WTC11 (cell line): ENCODE data around the gene ZNF571. TPM values are rescaled to one million over a fixed set of nuclear protein-coding genes. Genes with fewer than 3 reads are reported as not detected.

ENCODE experiments used
- ATF1 ChIP-seq: sonication (generic); formaldehyde crosslinking; IDR thresholded peaks from 2 replicates; pipeline ENCODE4 v1.8.1; 2023; ENCODE audit warnings: mild to moderate bottlenecking, moderate library complexity, missing genetic modification reagents
- CBFB ChIP-seq: sonication (generic); formaldehyde crosslinking; IDR thresholded peaks from 2 replicates; pipeline ENCODE4 v1.8.1; 2022; ENCODE audit warnings: mild to moderate bottlenecking, low read depth, missing genetic modification reagents
- EMX1 ChIP-seq: fragments of 250-450 bp; sonication (Bioruptor Pico); IDR thresholded peaks from 2 replicates; pipeline ENCODE4 v1.8.0; 2021; ENCODE audit warnings: mild to moderate bottlenecking
- MYBL2 ChIP-seq: sonication (generic); formaldehyde crosslinking; IDR thresholded peaks from 2 replicates; pipeline ENCODE4 v1.8.1; 2023; ENCODE audit warnings: mild to moderate bottlenecking, moderate library complexity, missing genetic modification reagents
- NFATC4 ChIP-seq: fragments of 250-450 bp; sonication (Bioruptor Pico); IDR thresholded peaks from 2 replicates; pipeline ENCODE4 v1.9.0; 2021; ENCODE audit warnings: mild to moderate bottlenecking
- NR3C1 ChIP-seq: sonication (generic); formaldehyde crosslinking; conservative IDR thresholded peaks from 2 replicates; pipeline ENCODE4 v1.8.1; 2023; ENCODE audit warnings: low read depth, mild to moderate bottlenecking, missing genetic modification reagents
- PRRX2 ChIP-seq: fragments of 250-450 bp; sonication (Bioruptor Pico); IDR thresholded peaks from 2 replicates; pipeline ENCODE4 v1.8.0; 2021; ENCODE audit warnings: mild to moderate bottlenecking
- TEAD4 ChIP-seq: sonication (generic); formaldehyde crosslinking; IDR thresholded peaks from 2 replicates; pipeline ENCODE4 v1.8.0; 2022; ENCODE audit warnings: mild to moderate bottlenecking, missing genetic modification reagents
- ZBTB21 ChIP-seq: sonication (generic); formaldehyde crosslinking; IDR thresholded peaks from 2 replicates; pipeline ENCODE4 v1.8.1; 2023; ENCODE audit warnings: mild to moderate bottlenecking, missing genetic modification reagents, borderline replicate concordance
- ZNF121 ChIP-seq: sonication (generic); formaldehyde crosslinking; IDR thresholded peaks from 2 replicates; pipeline ENCODE4 v1.8.0; 2023; ENCODE audit warnings: missing genetic modification reagents
- ZNF138 ChIP-seq: sonication (generic); formaldehyde crosslinking; conservative IDR thresholded peaks from 2 replicates; pipeline ENCODE4 v1.8.1; 2022; ENCODE audit warnings: mild to moderate bottlenecking, moderate library complexity, missing genetic modification reagents
- ZNF396 ChIP-seq: fragments of 250-450 bp; sonication (Bioruptor Pico); IDR thresholded peaks from 2 replicates; pipeline ENCODE4 v1.8.0; 2021; ENCODE audit warnings: mild to moderate bottlenecking, moderate library complexity, borderline replicate concordance
- total RNA-seq: library from RNA; stranded (reverse); gene quantifications from 3 replicates; pipeline ENCODE4 v1.2.3, GENCODE V29; 2021
- TF ChIP-seq, protein P1 (sequence below): fragments of 200-600 bp; IDR thresholded peaks from 2 replicates; pipeline ENCODE4 v1.8.0; 2022; ENCODE audit warnings: antibody characterized with exemption
- TF ChIP-seq, protein P2 (sequence below): sonication (generic); formaldehyde crosslinking; IDR thresholded peaks from 2 replicates; pipeline ENCODE4 v1.8.1; 2023; ENCODE audit warnings: mild to moderate bottlenecking, moderate library complexity, missing genetic modification reagents
- TF ChIP-seq, protein P3 (sequence below): sonication (generic); formaldehyde crosslinking; IDR thresholded peaks from 2 replicates; pipeline ENCODE4 v1.8.1; 2023; ENCODE audit warnings: mild to moderate bottlenecking, missing genetic modification reagents, moderate library complexity
- TF ChIP-seq, protein P4 (sequence below): fragments of 250-450 bp; sonication (Bioruptor Pico); IDR thresholded peaks from 2 replicates; pipeline ENCODE4 v1.9.0; 2021; ENCODE audit warnings: mild to moderate bottlenecking
- TF ChIP-seq, protein P5 (sequence below): sonication (generic); formaldehyde crosslinking; IDR thresholded peaks from 2 replicates; pipeline ENCODE4 v1.8.0; 2022; ENCODE audit warnings: missing genetic modification reagents
- TF ChIP-seq, protein P6 (sequence below): sonication (generic); formaldehyde crosslinking; conservative IDR thresholded peaks from 2 replicates; pipeline ENCODE4 v1.8.1; 2022; ENCODE audit warnings: mild to moderate bottlenecking, missing genetic modification reagents
- TF ChIP-seq, protein P7 (sequence below): sonication (generic); formaldehyde crosslinking; IDR thresholded peaks from 2 replicates; pipeline ENCODE4 v1.8.0; 2023; ENCODE audit warnings: missing genetic modification reagents
- TF ChIP-seq, protein P8 (sequence below): sonication (generic); formaldehyde crosslinking; IDR thresholded peaks from 2 replicates; pipeline ENCODE4 v1.8.0; 2022; ENCODE audit warnings: mild to moderate bottlenecking, missing genetic modification reagents
- TF ChIP-seq, protein P9 (sequence below): sonication (generic); formaldehyde crosslinking; IDR thresholded peaks from 2 replicates; pipeline ENCODE4 v1.8.0; 2023; ENCODE audit warnings: missing genetic modification reagents, mild to moderate bottlenecking, borderline replicate concordance
- TF ChIP-seq, protein P10 (sequence below): sonication (generic); formaldehyde crosslinking; IDR thresholded peaks from 2 replicates; pipeline ENCODE4 v1.8.1; 2022; ENCODE audit warnings: mild to moderate bottlenecking, missing genetic modification reagents, moderate library complexity, borderline replicate concordance

Gene ZNF571
- total RNA-seq, 1 experiment from 2014 or later, result 5.1 TPM

DNA sequence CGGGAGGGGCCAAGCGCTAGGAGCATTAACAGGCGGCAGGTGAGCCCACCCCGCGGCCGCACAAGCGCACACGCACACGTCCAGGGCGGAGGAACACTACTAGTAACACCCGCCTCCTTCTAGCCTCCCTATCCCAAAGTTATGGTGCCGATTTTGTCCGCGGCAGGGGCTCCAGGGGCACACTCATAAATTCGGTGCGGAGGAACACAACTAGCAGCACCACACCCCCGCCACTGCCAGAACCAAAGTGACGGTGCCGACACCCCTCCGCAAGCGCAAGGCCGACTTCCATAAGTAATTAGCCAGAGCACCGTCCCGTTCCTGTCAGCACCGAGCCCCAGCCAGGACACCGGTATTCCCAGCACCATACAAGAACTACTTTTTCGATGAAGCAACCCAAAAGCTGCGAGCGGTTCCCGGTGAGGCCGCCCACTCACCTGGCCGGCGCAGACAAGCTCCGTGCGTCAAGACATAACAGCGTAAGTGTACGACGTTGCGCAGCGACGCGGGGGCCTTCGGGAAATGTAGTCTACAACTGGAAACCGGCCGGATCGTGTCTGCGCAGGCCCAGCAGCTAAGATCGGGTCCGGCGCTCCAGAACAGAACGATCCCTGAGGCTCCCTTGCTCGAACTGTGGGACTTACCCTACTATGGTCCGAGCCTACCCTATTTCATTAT lies at the start of gene ZNF571, which contains the start of gene ZNF540 (continued):
- TF ChIP-seq, protein P1, sequence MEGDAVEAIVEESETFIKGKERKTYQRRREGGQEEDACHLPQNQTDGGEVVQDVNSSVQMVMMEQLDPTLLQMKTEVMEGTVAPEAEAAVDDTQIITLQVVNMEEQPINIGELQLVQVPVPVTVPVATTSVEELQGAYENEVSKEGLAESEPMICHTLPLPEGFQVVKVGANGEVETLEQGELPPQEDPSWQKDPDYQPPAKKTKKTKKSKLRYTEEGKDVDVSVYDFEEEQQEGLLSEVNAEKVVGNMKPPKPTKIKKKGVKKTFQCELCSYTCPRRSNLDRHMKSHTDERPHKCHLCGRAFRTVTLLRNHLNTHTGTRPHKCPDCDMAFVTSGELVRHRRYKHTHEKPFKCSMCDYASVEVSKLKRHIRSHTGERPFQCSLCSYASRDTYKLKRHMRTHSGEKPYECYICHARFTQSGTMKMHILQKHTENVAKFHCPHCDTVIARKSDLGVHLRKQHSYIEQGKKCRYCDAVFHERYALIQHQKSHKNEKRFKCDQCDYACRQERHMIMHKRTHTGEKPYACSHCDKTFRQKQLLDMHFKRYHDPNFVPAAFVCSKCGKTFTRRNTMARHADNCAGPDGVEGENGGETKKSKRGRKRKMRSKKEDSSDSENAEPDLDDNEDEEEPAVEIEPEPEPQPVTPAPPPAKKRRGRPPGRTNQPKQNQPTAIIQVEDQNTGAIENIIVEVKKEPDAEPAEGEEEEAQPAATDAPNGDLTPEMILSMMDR, result no peak
- no peak for TF ChIP-seq EMX1 (CRISPR knock-in tag)
- TF ChIP-seq ZBTB21 (CRISPR knock-in tag), result no peak; the same call in 1 of the 2 replicates
- TF ChIP-seq, protein P2, sequence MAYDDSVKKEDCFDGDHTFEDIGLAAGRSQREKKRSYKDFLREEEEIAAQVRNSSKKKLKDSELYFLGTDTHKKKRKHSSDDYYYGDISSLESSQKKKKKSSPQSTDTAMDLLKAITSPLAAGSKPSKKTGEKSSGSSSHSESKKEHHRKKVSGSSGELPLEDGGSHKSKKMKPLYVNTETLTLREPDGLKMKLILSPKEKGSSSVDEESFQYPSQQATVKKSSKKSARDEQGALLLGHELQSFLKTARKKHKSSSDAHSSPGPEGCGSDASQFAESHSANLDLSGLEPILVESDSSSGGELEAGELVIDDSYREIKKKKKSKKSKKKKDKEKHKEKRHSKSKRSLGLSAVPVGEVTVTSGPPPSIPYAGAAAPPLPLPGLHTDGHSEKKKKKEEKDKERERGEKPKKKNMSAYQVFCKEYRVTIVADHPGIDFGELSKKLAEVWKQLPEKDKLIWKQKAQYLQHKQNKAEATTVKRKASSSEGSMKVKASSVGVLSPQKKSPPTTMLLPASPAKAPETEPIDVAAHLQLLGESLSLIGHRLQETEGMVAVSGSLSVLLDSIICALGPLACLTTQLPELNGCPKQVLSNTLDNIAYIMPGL (CRISPR knock-in tag), result peak; percentile 72; the same call in 1 of the 2 replicates
- TF ChIP-seq, protein P3, sequence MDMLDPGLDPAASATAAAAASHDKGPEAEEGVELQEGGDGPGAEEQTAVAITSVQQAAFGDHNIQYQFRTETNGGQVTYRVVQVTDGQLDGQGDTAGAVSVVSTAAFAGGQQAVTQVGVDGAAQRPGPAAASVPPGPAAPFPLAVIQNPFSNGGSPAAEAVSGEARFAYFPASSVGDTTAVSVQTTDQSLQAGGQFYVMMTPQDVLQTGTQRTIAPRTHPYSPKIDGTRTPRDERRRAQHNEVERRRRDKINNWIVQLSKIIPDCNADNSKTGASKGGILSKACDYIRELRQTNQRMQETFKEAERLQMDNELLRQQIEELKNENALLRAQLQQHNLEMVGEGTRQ (CRISPR knock-in tag), result no peak
- TF ChIP-seq, protein P4, sequence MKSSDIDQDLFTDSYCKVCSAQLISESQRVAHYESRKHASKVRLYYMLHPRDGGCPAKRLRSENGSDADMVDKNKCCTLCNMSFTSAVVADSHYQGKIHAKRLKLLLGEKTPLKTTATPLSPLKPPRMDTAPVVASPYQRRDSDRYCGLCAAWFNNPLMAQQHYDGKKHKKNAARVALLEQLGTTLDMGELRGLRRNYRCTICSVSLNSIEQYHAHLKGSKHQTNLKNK (CRISPR knock-in tag), result no peak
- TF ChIP-seq ZNF121 (CRISPR knock-in tag), result no peak
- TF ChIP-seq MYBL2, result no peak
- TF ChIP-seq, protein P5, sequence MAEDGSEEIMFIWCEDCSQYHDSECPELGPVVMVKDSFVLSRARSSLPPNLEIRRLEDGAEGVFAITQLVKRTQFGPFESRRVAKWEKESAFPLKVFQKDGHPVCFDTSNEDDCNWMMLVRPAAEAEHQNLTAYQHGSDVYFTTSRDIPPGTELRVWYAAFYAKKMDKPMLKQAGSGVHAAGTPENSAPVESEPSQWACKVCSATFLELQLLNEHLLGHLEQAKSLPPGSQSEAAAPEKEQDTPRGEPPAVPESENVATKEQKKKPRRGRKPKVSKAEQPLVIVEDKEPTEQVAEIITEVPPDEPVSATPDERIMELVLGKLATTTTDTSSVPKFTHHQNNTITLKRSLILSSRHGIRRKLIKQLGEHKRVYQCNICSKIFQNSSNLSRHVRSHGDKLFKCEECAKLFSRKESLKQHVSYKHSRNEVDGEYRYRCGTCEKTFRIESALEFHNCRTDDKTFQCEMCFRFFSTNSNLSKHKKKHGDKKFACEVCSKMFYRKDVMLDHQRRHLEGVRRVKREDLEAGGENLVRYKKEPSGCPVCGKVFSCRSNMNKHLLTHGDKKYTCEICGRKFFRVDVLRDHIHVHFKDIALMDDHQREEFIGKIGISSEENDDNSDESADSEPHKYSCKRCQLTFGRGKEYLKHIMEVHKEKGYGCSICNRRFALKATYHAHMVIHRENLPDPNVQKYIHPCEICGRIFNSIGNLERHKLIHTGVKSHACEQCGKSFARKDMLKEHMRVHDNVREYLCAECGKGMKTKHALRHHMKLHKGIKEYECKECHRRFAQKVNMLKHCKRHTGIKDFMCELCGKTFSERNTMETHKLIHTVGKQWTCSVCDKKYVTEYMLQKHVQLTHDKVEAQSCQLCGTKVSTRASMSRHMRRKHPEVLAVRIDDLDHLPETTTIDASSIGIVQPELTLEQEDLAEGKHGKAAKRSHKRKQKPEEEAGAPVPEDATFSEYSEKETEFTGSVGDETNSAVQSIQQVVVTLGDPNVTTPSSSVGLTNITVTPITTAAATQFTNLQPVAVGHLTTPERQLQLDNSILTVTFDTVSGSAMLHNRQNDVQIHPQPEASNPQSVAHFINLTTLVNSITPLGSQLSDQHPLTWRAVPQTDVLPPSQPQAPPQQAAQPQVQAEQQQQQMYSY, result peak; percentile 56; the same call in 1 of the 2 replicates
- TF ChIP-seq PRRX2 (CRISPR knock-in tag), result no peak
- TF ChIP-seq CBFB (CRISPR knock-in tag), result peak; percentile 80; the same call in 1 of the 2 replicates
- no peak for TF ChIP-seq ZNF138 (CRISPR knock-in tag)
- TF ChIP-seq, protein P6, sequence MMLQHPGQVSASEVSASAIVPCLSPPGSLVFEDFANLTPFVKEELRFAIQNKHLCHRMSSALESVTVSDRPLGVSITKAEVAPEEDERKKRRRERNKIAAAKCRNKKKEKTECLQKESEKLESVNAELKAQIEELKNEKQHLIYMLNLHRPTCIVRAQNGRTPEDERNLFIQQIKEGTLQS (CRISPR knock-in tag), result peak; percentile 49; the same call in 1 of the 2 replicates
- no peak for TF ChIP-seq ZNF396 (CRISPR knock-in tag)
- no peak for TF ChIP-seq NFATC4
- TF ChIP-seq, protein P7, sequence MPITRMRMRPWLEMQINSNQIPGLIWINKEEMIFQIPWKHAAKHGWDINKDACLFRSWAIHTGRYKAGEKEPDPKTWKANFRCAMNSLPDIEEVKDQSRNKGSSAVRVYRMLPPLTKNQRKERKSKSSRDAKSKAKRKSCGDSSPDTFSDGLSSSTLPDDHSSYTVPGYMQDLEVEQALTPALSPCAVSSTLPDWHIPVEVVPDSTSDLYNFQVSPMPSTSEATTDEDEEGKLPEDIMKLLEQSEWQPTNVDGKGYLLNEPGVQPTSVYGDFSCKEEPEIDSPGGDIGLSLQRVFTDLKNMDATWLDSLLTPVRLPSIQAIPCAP (CRISPR knock-in tag), result no peak
- TF ChIP-seq, protein P8, sequence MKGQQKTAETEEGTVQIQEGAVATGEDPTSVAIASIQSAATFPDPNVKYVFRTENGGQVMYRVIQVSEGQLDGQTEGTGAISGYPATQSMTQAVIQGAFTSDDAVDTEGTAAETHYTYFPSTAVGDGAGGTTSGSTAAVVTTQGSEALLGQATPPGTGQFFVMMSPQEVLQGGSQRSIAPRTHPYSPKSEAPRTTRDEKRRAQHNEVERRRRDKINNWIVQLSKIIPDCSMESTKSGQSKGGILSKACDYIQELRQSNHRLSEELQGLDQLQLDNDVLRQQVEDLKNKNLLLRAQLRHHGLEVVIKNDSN (CRISPR knock-in tag), result no peak
- TF ChIP-seq TEAD4 (CRISPR knock-in tag), result no peak
- TF ChIP-seq, protein P9, sequence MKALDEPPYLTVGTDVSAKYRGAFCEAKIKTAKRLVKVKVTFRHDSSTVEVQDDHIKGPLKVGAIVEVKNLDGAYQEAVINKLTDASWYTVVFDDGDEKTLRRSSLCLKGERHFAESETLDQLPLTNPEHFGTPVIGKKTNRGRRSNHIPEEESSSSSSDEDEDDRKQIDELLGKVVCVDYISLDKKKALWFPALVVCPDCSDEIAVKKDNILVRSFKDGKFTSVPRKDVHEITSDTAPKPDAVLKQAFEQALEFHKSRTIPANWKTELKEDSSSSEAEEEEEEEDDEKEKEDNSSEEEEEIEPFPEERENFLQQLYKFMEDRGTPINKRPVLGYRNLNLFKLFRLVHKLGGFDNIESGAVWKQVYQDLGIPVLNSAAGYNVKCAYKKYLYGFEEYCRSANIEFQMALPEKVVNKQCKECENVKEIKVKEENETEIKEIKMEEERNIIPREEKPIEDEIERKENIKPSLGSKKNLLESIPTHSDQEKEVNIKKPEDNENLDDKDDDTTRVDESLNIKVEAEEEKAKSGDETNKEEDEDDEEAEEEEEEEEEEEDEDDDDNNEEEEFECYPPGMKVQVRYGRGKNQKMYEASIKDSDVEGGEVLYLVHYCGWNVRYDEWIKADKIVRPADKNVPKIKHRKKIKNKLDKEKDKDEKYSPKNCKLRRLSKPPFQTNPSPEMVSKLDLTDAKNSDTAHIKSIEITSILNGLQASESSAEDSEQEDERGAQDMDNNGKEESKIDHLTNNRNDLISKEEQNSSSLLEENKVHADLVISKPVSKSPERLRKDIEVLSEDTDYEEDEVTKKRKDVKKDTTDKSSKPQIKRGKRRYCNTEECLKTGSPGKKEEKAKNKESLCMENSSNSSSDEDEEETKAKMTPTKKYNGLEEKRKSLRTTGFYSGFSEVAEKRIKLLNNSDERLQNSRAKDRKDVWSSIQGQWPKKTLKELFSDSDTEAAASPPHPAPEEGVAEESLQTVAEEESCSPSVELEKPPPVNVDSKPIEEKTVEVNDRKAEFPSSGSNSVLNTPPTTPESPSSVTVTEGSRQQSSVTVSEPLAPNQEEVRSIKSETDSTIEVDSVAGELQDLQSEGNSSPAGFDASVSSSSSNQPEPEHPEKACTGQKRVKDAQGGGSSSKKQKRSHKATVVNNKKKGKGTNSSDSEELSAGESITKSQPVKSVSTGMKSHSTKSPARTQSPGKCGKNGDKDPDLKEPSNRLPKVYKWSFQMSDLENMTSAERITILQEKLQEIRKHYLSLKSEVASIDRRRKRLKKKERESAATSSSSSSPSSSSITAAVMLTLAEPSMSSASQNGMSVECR (CRISPR knock-in tag), result peak; percentile 74; the same call in 1 of the 2 replicates
- no peak for TF ChIP-seq NR3C1
- TF ChIP-seq, protein P10, sequence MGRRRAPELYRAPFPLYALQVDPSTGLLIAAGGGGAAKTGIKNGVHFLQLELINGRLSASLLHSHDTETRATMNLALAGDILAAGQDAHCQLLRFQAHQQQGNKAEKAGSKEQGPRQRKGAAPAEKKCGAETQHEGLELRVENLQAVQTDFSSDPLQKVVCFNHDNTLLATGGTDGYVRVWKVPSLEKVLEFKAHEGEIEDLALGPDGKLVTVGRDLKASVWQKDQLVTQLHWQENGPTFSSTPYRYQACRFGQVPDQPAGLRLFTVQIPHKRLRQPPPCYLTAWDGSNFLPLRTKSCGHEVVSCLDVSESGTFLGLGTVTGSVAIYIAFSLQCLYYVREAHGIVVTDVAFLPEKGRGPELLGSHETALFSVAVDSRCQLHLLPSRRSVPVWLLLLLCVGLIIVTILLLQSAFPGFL (CRISPR knock-in tag), result no peak
- TF ChIP-seq ATF1 (CRISPR knock-in tag), result no peak
